ENCODE results near the gene LRIT2.

The LRIT2 gene, protein sequence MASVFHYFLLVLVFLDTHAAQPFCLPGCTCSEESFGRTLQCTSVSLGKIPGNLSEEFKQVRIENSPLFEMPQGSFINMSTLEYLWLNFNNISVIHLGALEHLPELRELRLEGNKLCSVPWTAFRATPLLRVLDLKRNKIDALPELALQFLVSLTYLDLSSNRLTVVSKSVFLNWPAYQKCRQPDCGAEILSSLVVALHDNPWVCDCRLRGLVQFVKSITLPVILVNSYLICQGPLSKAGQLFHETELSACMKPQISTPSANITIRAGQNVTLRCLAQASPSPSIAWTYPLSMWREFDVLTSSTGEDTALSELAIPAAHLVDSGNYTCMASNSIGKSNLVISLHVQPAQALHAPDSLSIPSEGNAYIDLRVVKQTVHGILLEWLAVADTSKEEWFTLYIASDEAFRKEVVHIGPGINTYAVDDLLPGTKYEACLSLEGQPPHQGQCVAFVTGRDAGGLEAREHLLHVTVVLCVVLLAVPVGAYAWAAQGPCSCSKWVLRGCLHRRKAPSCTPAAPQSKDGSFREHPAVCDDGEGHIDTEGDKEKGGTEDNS

DNA sequence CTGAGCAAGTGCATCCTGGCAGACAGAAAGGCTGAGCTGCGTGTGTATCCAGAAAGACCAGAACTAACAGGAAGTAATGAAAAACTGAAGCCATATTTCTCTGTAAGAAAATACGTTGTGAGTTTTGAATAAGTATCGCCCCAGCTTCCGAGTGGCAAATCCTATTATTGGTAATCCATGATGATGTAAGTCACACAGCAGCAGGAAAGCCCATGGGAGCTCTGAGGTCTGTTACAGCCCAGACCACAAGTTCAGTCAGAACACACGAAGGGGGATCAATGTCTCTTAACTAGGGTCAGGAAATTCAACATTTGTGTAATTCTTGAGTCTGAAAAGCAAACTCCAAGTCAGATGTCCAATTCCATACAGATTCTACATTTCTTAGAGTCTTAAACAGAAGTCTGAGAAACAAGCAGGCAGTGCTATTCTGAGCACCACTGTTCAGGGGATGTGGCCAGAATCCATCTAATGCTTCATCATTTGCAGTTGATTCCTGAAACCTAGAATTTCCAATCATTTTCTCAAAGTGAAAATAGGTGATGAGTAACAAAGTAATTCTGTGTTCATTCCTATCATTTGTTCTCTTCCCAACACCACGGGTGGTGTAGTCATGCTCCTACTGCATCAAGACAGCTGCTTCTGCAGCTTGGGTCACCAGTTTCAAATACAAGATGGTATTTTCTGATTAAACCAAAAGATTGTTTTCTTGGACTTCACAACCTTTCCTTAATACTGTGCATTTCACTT lies at the start of gene LRIT2:
LRIT2 (minus strand) TSS at position 118 of the 747 bp plus-strand sequence; CDS start at position 94, 24 bp downstream.
- H3K27me3 Mint-ChIP-seq: peaks cover 11% of the 10 kb centered on the region
- H3K36me3 Mint-ChIP-seq: no peaks in the 10 kb centered on the region
- H3K4me3 Mint-ChIP-seq: no peak within 1 kb of the TSS
- no peaks in the 10 kb centered on the region for H3K9me3 Mint-ChIP-seq (ENCODE audit: low read depth)
- no peaks in the 10 kb centered on the region for H3K4me1 Mint-ChIP-seq (ENCODE audit: low read depth)
- H3K27ac Mint-ChIP-seq: no peak within 1 kb of the TSS

GRCh38 chr10:84270708-84271107 lies 45.4 kb upstream of the LRIT2 start:
- Mint-ChIP-seq H3K4me1 (ENCODE audit: low read depth) (peaks cover 9% of the 10 kb centered on the region), H3K9me3 (ENCODE audit: low read depth) (no peaks in the 10 kb centered on the region), H3K4me3 (no peak overlapping the region), H3K36me3 (no peaks in the 10 kb centered on the region), H3K27me3 (no peaks in the 10 kb centered on the region), H3K27ac (no peak overlapping the region)

DNA sequence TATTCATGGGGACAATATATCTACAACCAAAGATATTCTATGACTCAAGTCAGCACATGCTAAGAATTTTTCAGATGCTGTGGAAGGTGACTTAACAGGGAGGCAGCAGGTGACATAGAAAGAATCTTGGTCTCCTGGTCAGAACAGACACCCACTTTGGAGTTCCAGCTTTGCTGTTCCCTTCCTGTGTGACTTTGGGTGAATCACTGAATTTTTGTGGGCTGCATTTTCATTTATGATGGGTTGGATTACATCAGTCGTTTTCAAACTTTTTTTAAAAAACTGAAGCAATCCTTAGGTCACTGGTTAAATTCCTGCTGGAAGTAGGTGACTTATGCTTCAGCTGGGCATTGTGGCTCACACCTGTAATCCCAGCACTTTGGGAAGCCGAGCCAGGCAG lies 44.4 kb upstream of the LRIT2 start:
- Mint-ChIP-seq H3K4me1 (ENCODE audit: low read depth) (peaks cover 10% of the 10 kb centered on the region), H3K36me3 (no peaks in the 10 kb centered on the region), H3K9me3 (ENCODE audit: low read depth) (no peaks in the 10 kb centered on the region), H3K27me3 (no peaks in the 10 kb centered on the region), H3K27ac (no peak overlapping the region), H3K4me3 (no peak overlapping the region)

- no peaks in the 10 kb centered on the region for H3K9me3 Mint-ChIP-seq (ENCODE audit: low read depth)
- peaks cover 12% of the 10 kb centered on the region for H3K4me1 Mint-ChIP-seq (ENCODE audit: low read depth)
- no peaks in the 10 kb centered on the region for H3K36me3 Mint-ChIP-seq
- H3K4me3 Mint-ChIP-seq: no peak overlapping the region
- no peak overlapping the region for H3K27ac Mint-ChIP-seq
- peaks cover 2% of the 10 kb centered on the region for H3K27me3 Mint-ChIP-seq
Observed at GRCh38 chr10:84269162-84269561, 43.8 kb upstream of the LRIT2 start.

DNA sequence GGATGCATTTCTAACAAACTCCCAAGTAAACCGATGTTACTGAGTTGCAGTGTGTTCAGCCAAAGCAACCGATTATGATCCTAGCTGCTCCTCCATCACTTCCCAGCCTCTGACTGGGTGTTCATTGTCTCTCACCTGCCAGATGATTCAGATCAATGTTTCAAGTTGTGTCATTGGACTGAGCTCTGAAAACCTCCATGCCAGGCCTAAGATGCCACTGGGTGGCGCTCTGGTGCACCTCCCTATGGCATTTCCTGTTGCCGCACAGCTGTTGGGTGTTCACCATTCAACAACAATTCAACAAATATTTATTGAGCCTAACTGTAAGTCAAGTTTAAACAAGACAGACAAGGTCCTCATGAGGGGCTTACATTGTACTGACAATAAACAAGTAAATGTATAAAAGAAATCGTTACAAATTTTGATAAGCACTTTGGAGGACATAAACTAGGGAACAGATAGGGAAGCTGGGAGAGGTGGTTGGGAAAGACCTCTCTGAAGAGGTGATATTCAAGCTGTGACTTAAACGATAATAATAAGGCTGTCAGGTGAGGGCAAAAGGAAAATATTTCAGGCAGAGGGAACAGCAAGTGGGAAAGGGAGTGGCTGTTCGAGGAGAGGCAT lies 42.3 kb upstream of the LRIT2 start:
- H3K9me3 Mint-ChIP-seq (ENCODE audit: low read depth): no peaks in the 10 kb centered on the region
- H3K27ac Mint-ChIP-seq: no peak overlapping the region
- peaks cover 12% of the 10 kb centered on the region for H3K4me1 Mint-ChIP-seq (ENCODE audit: low read depth)
- H3K36me3 Mint-ChIP-seq: no peaks in the 10 kb centered on the region
- H3K4me3 Mint-ChIP-seq: no peak overlapping the region
- peaks cover 10% of the 10 kb centered on the region for H3K27me3 Mint-ChIP-seq

DNA sequence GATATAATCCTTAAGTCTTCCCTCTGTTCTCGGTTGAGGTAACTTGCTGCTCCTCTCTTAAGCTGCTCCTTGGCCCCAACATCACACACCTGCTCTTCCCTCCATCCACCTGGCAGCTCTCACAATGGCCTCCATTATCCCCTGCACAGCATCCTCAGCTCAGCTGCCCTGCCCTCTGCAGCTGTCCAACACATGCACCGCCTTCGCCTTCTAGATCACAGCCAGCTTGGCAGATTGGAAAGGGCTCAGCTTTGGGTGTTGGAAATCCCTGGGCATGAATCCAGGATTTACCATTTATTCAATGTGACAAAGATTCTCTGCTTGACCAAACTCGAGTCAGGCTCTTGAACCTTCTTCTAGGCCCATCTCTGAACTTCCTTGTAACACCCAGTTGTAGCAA lies 40.1 kb upstream of the LRIT2 start:
- Mint-ChIP-seq H3K36me3 (no peaks in the 10 kb centered on the region), H3K9me3 (ENCODE audit: low read depth) (no peaks in the 10 kb centered on the region), H3K4me1 (ENCODE audit: low read depth) (peaks cover 9% of the 10 kb centered on the region), H3K27me3 (peaks cover 11% of the 10 kb centered on the region), H3K4me3 (no peak overlapping the region), H3K27ac (no peak overlapping the region)

DNA sequence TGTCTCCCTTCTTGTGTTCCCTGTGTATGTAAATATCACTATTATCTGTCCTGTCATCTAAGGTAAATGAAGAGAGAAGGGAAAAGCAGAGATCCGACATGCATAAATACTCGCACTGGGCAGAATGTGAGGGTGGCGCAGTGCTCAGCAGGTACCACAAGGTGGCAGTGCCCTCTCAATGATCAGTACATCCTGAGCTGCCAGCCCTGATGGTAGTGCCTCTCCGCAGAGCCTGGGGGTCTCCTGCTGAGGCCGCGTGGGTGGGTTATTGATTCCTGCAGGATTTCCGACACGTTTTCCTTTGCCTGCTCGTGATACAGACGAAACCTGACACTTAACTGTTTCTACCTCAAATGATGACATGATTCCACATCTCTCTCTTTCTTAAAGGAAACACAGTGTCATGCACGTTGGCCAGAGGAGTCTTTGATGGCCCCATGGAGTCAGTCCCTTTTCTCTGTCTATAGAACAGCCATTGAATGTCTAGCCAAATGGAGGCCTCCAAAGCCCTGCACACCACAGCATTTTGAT lies 39.3 kb upstream of the LRIT2 start:
- no peaks in the 10 kb centered on the region for H3K36me3 Mint-ChIP-seq
- H3K27ac Mint-ChIP-seq: no peak overlapping the region
- H3K27me3 Mint-ChIP-seq: peaks cover 11% of the 10 kb centered on the region

GRCh38 chr10:84263716-84264115 lies 38.4 kb upstream of the LRIT2 start:
- no peaks in the 10 kb centered on the region for H3K36me3 Mint-ChIP-seq
- H3K4me1 Mint-ChIP-seq (ENCODE audit: low read depth): peaks cover 9% of the 10 kb centered on the region
- H3K4me3 Mint-ChIP-seq: no peak overlapping the region
- H3K27me3 Mint-ChIP-seq: peaks cover 13% of the 10 kb centered on the region
- no peak overlapping the region for H3K27ac Mint-ChIP-seq
- H3K9me3 Mint-ChIP-seq (ENCODE audit: low read depth): no peaks in the 10 kb centered on the region

More for the DNA sequence above, 39.3 kb upstream of the LRIT2 start:
- Mint-ChIP-seq H3K4me1 (ENCODE audit: low read depth) (peaks cover 9% of the 10 kb centered on the region), H3K9me3 (ENCODE audit: low read depth) (no peaks in the 10 kb centered on the region), H3K4me3 (no peak overlapping the region)

DNA sequence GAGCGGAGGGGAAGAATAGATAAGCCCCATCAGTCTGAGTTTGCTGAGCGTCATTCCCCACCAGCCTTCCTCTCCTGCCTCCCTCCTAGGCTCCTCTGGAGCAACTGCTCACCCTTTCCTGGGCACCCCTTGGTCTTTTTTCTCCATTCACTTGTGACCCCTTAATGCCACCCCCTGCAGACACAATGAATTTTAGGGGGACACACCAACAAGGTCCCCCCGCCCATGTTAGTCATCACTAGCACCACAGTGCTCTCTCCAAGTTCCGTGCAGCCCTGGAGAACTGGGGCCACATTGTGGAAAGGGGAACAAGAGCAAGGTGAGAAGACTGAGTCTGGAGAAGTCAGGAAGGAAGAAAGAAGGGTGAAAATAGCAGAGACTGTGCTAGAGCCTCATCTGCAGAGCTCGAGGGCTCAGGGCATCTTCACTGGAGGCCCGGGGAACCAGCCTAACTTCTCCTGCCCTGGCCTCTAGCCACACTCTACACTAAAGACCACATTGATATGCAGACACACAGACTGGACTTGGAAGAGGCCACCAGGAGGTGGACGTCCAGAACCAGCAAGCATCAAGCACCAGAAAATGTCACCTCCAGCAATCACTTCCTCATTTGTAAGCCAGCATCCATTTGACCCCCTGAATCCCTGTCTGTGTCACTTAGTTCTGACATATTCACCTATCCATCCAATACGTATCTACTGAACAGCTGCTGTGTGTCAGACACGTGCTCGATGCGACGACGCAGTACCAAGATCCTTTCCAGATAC lies 37.0 kb upstream of the LRIT2 start:
- no peaks in the 10 kb centered on the region for H3K9me3 Mint-ChIP-seq (ENCODE audit: low read depth)
- H3K4me1 Mint-ChIP-seq (ENCODE audit: low read depth): peaks cover 5% of the 10 kb centered on the region
- H3K27me3 Mint-ChIP-seq: peaks cover 16% of the 10 kb centered on the region
- H3K4me3 Mint-ChIP-seq: no peak overlapping the region
- no peaks in the 10 kb centered on the region for H3K36me3 Mint-ChIP-seq
- no peak overlapping the region for H3K27ac Mint-ChIP-seq

GRCh38 chr10:84261236-84261915 lies 36.0 kb upstream of the LRIT2 start:
- Mint-ChIP-seq H3K36me3 (no peaks in the 10 kb centered on the region), H3K27me3 (peaks cover 16% of the 10 kb centered on the region), H3K27ac (no peak overlapping the region), H3K9me3 (ENCODE audit: low read depth) (no peaks in the 10 kb centered on the region), H3K4me1 (ENCODE audit: low read depth) (peaks cover 6% of the 10 kb centered on the region), H3K4me3 (no peak overlapping the region)

DNA sequence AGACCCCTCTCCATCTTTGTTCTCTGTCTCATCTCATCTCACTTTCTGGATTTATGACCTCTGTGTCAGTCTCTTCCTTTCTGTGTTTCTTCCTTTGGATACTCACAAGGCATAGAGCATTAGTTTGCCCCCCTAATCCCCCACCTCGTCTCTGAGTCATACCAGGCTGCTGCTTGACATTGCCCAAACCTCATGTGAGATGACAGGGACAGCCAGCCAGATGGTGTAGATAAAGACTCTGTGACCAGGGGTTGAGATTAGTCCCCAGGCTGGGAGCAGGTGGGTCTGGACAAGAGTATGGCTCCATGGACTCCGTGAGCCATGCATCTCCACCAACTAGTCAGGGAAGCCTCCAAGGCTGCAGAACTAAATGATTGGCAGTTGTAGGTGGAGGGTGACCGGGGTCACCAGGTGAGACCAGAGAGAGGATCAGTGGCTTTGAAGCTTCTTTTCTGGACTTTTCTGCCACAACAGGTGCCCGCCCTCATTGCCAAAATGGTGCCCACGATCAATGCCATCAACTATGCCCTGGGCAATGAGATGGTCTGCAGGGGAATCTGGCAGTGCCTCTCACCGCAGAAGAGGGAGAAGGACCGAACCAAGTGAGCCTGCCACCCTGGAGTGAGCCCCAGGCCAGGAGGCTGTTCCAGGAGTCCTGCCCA lies 32.8 kb upstream of the LRIT2 start:
- H3K36me3 Mint-ChIP-seq: no peaks in the 10 kb centered on the region
- H3K4me1 Mint-ChIP-seq (ENCODE audit: low read depth): peaks cover 2% of the 10 kb centered on the region
- peaks cover 11% of the 10 kb centered on the region for H3K27me3 Mint-ChIP-seq
- H3K4me3 Mint-ChIP-seq: no peak overlapping the region
- H3K27ac Mint-ChIP-seq: no peak overlapping the region
- H3K9me3 Mint-ChIP-seq (ENCODE audit: low read depth): no peaks in the 10 kb centered on the region

DNA sequence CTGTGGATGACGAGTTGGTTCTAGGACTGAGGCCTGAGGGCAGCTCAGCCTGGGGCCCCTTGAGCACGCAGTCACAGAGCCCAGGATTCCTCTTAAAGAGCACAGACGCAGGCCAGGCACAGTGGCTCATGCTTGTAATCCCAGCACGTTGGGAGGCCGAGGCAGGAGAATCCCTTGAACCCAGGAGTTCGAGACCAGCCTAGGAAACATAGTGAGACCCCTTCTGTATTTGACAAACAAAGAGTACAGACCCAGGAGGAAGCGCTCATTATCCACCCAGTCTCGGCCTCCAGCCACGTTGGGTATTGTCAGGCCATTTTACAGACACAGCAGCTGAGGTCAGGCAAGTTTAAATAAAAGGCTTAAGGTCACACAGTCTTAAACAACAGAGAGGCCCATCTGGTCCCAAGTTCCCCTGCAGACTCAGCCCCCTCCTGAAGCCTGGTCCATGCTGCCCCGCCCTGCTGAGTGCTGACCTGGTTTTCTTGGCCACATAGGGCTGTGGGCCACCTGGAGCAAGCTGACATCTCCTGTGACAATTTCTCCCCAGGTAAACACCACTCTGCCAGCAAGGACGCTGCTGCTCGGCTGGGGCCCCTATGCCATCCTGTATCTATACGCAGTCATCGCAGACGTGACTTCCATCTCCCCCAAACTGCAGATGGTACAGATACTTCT lies 32.1 kb upstream of the LRIT2 start:
- peaks cover 2% of the 10 kb centered on the region for H3K4me1 Mint-ChIP-seq (ENCODE audit: low read depth)
- H3K27ac Mint-ChIP-seq: no peak overlapping the region
- no peak overlapping the region for H3K4me3 Mint-ChIP-seq
- no peaks in the 10 kb centered on the region for H3K9me3 Mint-ChIP-seq (ENCODE audit: low read depth)
- no peaks in the 10 kb centered on the region for H3K36me3 Mint-ChIP-seq
- H3K27me3 Mint-ChIP-seq: peaks cover 5% of the 10 kb centered on the region

Measured in activated naive CD8-positive, alpha-beta T cell (primary cell).